OCI-LY3 (cell line): ENCODE data around the gene STPG3.

Experiments used
- CTCF ChIP-seq: fragments of 200-600, 300-600 bp; sonication (generic); IDR thresholded peaks from 2 replicates; pipeline ENCODE4 v1.5.1; 2014; ENCODE audit warnings: antibody characterized with exemption, low read length, low read depth
- EZH2phosphoT487 ChIP-seq: fragments of 200-600 bp; shearing (Covaris generic); IDR thresholded peaks from 2 replicates; pipeline ENCODE4 v1.6.1; 2018; ENCODE audit warnings: antibody characterized with exemption, mixed run types, low read depth

GRCh38 chr9:137297966-137298365, 46.9 kb downstream of the STPG3 start:
- TF ChIP-seq CTCF (0 out of 2 replicates have a peak, but pooled peaks have one; percentile 1), EZH2phosphoT487 (no peak)
